MM.1S (cell line): ENCODE data around the gene ACAP1.

Source experiments
- CTCF ChIP-seq: fragments of 300-600 bp; sonication (generic); IDR thresholded peaks from 2 replicates; pipeline ENCODE4 v1.5.1; 2016; ENCODE audit warnings: antibody characterized with exemption, low read length, mixed read lengths
- EZH2 ChIP-seq: fragments of 300-600 bp; sonication (generic); optimal IDR thresholded peaks from 2 replicates; pipeline ENCODE3; 2017; ENCODE audit warnings: low read depth, mild to moderate bottlenecking, antibody characterized with exemption, low read length, mixed read lengths
- EZH2phosphoT487 ChIP-seq: fragments of 300-600 bp; sonication (generic); IDR thresholded peaks from 2 replicates; pipeline ENCODE4 v1.6.1; 2018; ENCODE audit warnings: antibody characterized with exemption, low read length

GRCh38 chr17:7379134-7379533 is 42.8 kb downstream of the ACAP1 start:
- TF ChIP-seq CTCF = no peak
- no peak for TF ChIP-seq EZH2
- TF ChIP-seq EZH2phosphoT487 = no peak
